Upper lobe of left lung (tissue), 4 donors: ENCODE measurements around the gene HACD3.

Source experiments
- CTCF ChIP-seq, 6 experiments: fragments of 450-650 bp in 4 of 6; fragments of 200-600 bp in 2 of 6; sonication (generic) in 2 of 6; IDR thresholded peaks; one replicate each; pipeline ENCODE4 v1.5.1; 2016 to 2019; ENCODE audit warnings: antibody characterized with exemption in 6 of 6
- POLR2AphosphoS5 ChIP-seq, 2 donors: sonication (generic); formaldehyde crosslinking; IDR thresholded peaks; one replicate each; pipeline ENCODE4 v1.5.1; 2017; ENCODE audit warnings: antibody characterized with exemption in 2 of 2

- no peak for TF ChIP-seq CTCF (IDR thresholded peaks at IDR 0.05)
- no peak for TF ChIP-seq POLR2AphosphoS5 (IDR thresholded peaks at IDR 0.05)
These were observed 20.9 kb upstream of the HACD3 start for GRCh38 chr15:65509321-65509720.
